ENCODE data around the gene DPH3. TPM values are rescaled to one million over a fixed set of nuclear protein-coding genes. Genes with fewer than 3 reads are reported as not detected.

The DPH3 gene
- total and polyA plus RNA-seq, 2 of the 8 experiments (the other 6 are each of a cell fraction or from before 2014, with no cell fraction given), result 9.8 to 40.1 TPM

DNA sequence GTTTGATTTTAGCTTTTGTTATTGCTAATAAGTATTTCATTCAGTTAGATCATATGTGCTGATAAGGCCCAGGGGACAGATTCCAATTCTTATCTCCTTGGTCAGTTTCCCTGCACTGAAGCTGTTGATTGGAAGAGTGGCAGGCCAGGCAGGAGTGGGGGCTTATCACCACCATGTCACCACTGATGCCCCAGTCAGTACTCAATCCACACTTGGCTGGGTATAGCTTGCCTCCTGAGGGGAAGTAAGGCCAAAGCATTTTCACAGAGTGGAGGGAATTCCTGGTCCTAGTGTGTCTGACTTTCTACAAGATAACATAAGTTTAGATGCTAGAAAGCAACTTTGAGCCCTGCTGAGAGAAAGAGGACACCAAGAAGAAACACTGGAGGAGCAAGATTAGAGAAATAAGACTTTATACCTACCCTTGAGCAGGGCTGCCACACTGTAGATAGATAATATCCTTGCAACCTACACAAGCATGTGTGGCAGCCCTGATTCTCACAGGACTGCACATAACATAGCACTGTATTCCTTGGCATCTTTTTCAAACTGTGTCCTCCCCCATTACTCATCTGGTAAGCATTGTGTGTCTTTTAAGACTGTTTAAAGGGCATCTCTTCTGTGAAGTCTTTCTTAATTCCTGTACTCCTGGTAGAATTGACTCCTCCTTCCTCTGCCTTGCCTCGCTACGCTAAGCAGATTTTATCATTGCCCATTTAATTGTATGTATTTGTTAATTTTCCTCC, 24.6 kb upstream of the DPH3 start (continued):
- TF ChIP-seq, protein P1, sequence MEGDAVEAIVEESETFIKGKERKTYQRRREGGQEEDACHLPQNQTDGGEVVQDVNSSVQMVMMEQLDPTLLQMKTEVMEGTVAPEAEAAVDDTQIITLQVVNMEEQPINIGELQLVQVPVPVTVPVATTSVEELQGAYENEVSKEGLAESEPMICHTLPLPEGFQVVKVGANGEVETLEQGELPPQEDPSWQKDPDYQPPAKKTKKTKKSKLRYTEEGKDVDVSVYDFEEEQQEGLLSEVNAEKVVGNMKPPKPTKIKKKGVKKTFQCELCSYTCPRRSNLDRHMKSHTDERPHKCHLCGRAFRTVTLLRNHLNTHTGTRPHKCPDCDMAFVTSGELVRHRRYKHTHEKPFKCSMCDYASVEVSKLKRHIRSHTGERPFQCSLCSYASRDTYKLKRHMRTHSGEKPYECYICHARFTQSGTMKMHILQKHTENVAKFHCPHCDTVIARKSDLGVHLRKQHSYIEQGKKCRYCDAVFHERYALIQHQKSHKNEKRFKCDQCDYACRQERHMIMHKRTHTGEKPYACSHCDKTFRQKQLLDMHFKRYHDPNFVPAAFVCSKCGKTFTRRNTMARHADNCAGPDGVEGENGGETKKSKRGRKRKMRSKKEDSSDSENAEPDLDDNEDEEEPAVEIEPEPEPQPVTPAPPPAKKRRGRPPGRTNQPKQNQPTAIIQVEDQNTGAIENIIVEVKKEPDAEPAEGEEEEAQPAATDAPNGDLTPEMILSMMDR (IDR thresholded peaks at IDR 0.05; ENCODE audit: control extremely low read depth in 1 of 3, insufficient read depth in 1 of 3, low read depth in 1 of 3, low read length in 3 of 3), result no peak
- TF ChIP-seq SIRT6 (IDR thresholded peaks at IDR 0.05; ENCODE audit: low read length) (no peak), BRCA1 (IDR thresholded peaks at IDR 0.05; ENCODE audit: low read depth, low read length) (no peak), ZNF274 (IDR thresholded peaks at IDR 0.05; ENCODE audit: borderline replicate concordance, extremely low read depth, low read length) (no peak), CHD2 (IDR thresholded peaks at IDR 0.05; ENCODE audit: low read length) (no peak)
- TF ChIP-seq, protein P2, sequence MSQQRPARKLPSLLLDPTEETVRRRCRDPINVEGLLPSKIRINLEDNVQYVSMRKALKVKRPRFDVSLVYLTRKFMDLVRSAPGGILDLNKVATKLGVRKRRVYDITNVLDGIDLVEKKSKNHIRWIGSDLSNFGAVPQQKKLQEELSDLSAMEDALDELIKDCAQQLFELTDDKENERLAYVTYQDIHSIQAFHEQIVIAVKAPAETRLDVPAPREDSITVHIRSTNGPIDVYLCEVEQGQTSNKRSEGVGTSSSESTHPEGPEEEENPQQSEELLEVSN (IDR thresholded peaks at IDR 0.05), result no peak
